Fibroblast of mammary gland (primary cell): ENCODE measurements around the gene TLCD2.

Experiments used
- DNase-seq: peaks from one replicate; pipeline ENCODE4 v3.0.0-alpha.2; 2010; ENCODE audit warnings: low read depth
- H3K4me3 ChIP-seq: 2 replicates; pipeline ENCODE4 v1.5.1; 2011; ENCODE audit warnings: low read depth, mild to moderate bottlenecking, low read length, moderate library complexity; ENCODE audit not compliant: control insufficient read depth
- CTCF ChIP-seq: conservative IDR thresholded peaks from 2 replicates; pipeline ENCODE4 v1.5.1; 2011; ENCODE audit warnings: low read depth, low read length, inconsistent platforms; ENCODE audit not compliant: control insufficient read depth, insufficient read depth

Gene TLCD2

GRCh38 chr17:1720856-1721386 is 10.7 kb upstream of the TLCD2 start:
- TF ChIP-seq CTCF, result peak; percentile 100
- peak; percentile 63 for DNase-seq
- peak overlapping the region; percentile 22 for H3K4me3 ChIP-seq

GRCh38 chr17:1718362-1719165 is 8.4 kb upstream of the TLCD2 start:
- TF ChIP-seq CTCF, result no peak
- no peak for DNase-seq
- no peak overlapping the region for H3K4me3 ChIP-seq

- TF ChIP-seq CTCF, result no peak
- H3K4me3 ChIP-seq, result peak overlapping the region; percentile 53
- peak; percentile 99 for DNase-seq
Observed at GRCh38 chr17:1716912-1717695, 6.9 kb upstream of the TLCD2 start.

- peak; percentile 100 for DNase-seq
Observed at GRCh38 chr17:1716076-1716911, 6.1 kb upstream of the TLCD2 start.

GRCh38 chr17:1715803-1716075 is 5.6 kb upstream of the TLCD2 start:
- TF ChIP-seq CTCF, result no peak
- H3K4me3 ChIP-seq, result peak overlapping the region; percentile 83

More at GRCh38 chr17:1716076-1716911, 6.1 kb upstream of the TLCD2 start:
- TF ChIP-seq CTCF, result no peak
- H3K4me3 ChIP-seq, result peak overlapping the region; percentile 83

More at GRCh38 chr17:1715803-1716075, 5.6 kb upstream of the TLCD2 start:
- DNase-seq, result no peak
